Neural cell (in vitro differentiated cells): ENCODE data around the gene EBPL.

Source experiments
- CTCF ChIP-seq: fragments of 450-650 bp; IDR thresholded peaks from 2 replicates; pipeline ENCODE4 v1.5.1; 2014; ENCODE audit warnings: antibody characterized with exemption, mild to moderate bottlenecking, moderate library complexity; ENCODE audit not compliant: poor library complexity, severe bottlenecking
- EP300 ChIP-seq: fragments of 450-650 bp; conservative IDR thresholded peaks from 2 replicates; pipeline ENCODE4 v1.6.1; 2014; ENCODE audit warnings: antibody characterized with exemption, mild to moderate bottlenecking, moderate library complexity; ENCODE audit not compliant: poor library complexity, severe bottlenecking
- EZH2 ChIP-seq: fragments of 200-600, 300-800 bp; shearing (Covaris generic), sonication (generic); IDR thresholded peaks from 2 replicates; pipeline ENCODE4 v1.6.1; 2014; ENCODE audit warnings: antibody characterized with exemption, low read length, borderline replicate concordance, mild to moderate bottlenecking; ENCODE audit not compliant: insufficient read depth, poor library complexity, severe bottlenecking
- POLR2AphosphoS5 ChIP-seq: IDR thresholded peaks from 2 replicates; pipeline ENCODE4 v1.6.1; 2012
- SMC3 ChIP-seq: fragments of 450-650 bp; conservative IDR thresholded peaks from 2 replicates; pipeline ENCODE4 v1.6.1; 2014; ENCODE audit warnings: antibody characterized with exemption, mild to moderate bottlenecking, moderate library complexity; ENCODE audit not compliant: poor library complexity

GRCh38 chr13:49624229-49624628 lies 67.1 kb downstream of the EBPL start:
- TF ChIP-seq CTCF (no peak), EP300 (no peak), POLR2AphosphoS5 (no peak), EZH2 (no peak), SMC3 (no peak)
